HL-60 (cell line): Measurements from ENCODE around the gene TANGO2.

Experiments used
- DNase-seq, 2 experiments: peaks; one replicate each; pipeline ENCODE4 v3.0.0-alpha.2; 2010 to 2020; ENCODE audit warnings: low read depth in 1 of 2, low spot score in 1 of 2
- H3K27ac ChIP-seq: fragments of 250-450 bp; sonication (Bioruptor Pico); replicated peaks from 2 replicates; pipeline ENCODE4 v1.5.1; 2020; ENCODE audit warnings: mild to moderate bottlenecking, moderate library complexity
- H3K27me3 ChIP-seq: fragments of 250-450 bp; sonication (Bioruptor Pico); 2 replicates; pipeline ENCODE4 v1.5.1; 2021; ENCODE audit warnings: mild to moderate bottlenecking, moderate library complexity; ENCODE audit not compliant: insufficient read depth, poor library complexity, severe bottlenecking
- H3K4me3 ChIP-seq: replicated peaks from 2 replicates; pipeline ENCODE4 v1.5.1; 2011; ENCODE audit warnings: mild to moderate bottlenecking, control low read depth, low read length; ENCODE audit not compliant: insufficient read depth
- CTCF ChIP-seq: IDR thresholded peaks from one replicate; pipeline ENCODE4 v1.5.1; 2011; ENCODE audit warnings: low read length, control low read depth, inconsistent platforms; ENCODE audit not compliant: insufficient read depth
- GABPA ChIP-seq: IDR thresholded peaks from 2 replicates; pipeline ENCODE4 v1.6.1; 2012; ENCODE audit warnings: low read depth
- POLR2AphosphoS5 ChIP-seq: IDR thresholded peaks from 2 replicates; pipeline ENCODE4 v1.6.1; 2012; ENCODE audit warnings: low read depth
- REST ChIP-seq: IDR thresholded peaks from 2 replicates; pipeline ENCODE4 v1.6.1; 2012; ENCODE audit warnings: low read depth; ENCODE audit not compliant: insufficient replicate concordance
- SPI1 ChIP-seq: IDR thresholded peaks from 2 replicates; pipeline ENCODE4 v1.6.1; 2012; ENCODE audit warnings: low read depth, mild to moderate bottlenecking, borderline replicate concordance

Gene TANGO2

GRCh38 chr22:19988331-19988808 is 32.5 kb upstream of the TANGO2 start:
- H3K27ac ChIP-seq, result no peak overlapping the region

GRCh38 chr22:19988965-19989724 is 31.8 kb upstream of the TANGO2 start:
- TF ChIP-seq GABPA (no peak), CTCF (no peak), POLR2AphosphoS5 (no peak), REST (no peak), SPI1 (no peak)
- no peak overlapping the region for H3K4me3 ChIP-seq
- H3K27me3 ChIP-seq, result no peaks in the 10 kb centered on the region
- no peak overlapping the region for H3K27ac ChIP-seq
- DNase-seq, result no peak

More at GRCh38 chr22:19988331-19988808, 32.5 kb upstream of the TANGO2 start:
- no peak for DNase-seq
- Histone ChIP-seq H3K4me3 (no peak overlapping the region), H3K27me3 (no peaks in the 10 kb centered on the region)
- TF ChIP-seq CTCF (no peak), GABPA (no peak), SPI1 (no peak), REST (no peak), POLR2AphosphoS5 (no peak)

GRCh38 chr22:19989725-19990067 is 31.2 kb upstream of the TANGO2 start:
- H3K4me3 ChIP-seq, result no peak overlapping the region
- no peak overlapping the region for H3K27ac ChIP-seq
- no peak for TF ChIP-seq POLR2AphosphoS5
- no peak for TF ChIP-seq CTCF
- TF ChIP-seq REST, result no peak
- no peak for TF ChIP-seq GABPA
- no peak for TF ChIP-seq SPI1
- DNase-seq, result no peak
- no peaks in the 10 kb centered on the region for H3K27me3 ChIP-seq
